GM12878 (cell line): ENCODE measurements around the gene SLC46A2. TPM values are rescaled to one million over a fixed set of nuclear protein-coding genes. Genes with fewer than 3 reads are reported as not detected.
A peak's percentile ranks its signal among the peaks of the same experiment; 100 is the strongest.

Experiments
- ATAC-seq: fragments of 200-7000 bp; cut with Tn5 transposase; 3 replicates; pipeline ENCODE4 v1.9.1; 2020; ENCODE audit warnings: mild to moderate bottlenecking, moderate library complexity
- BruUV-seq: library from RNA; stranded (reverse); fragments of 400-500 nt; replicated peaks from 2 replicates; lab custom pipeline; 2021; lab: Mats Ljungman, UMichigan
- CTCF ChIA-PET: fragments of 300-600 bp; sonication (Branson Sonifier 250); formaldehyde crosslinking; extraction: SDS; loops from one replicate; lab custom pipeline; 2021; ENCODE audit warnings: inconsistent platforms; lab: Yijun Ruan, JAX
- POLR2A ChIA-PET: fragments of 350-600 bp; formaldehyde crosslinking; extraction: SDS; loops from one replicate; lab custom pipeline; 2021; ENCODE audit warnings: inconsistent platforms; lab: Charles Lee
- RAD21 ChIA-PET: fragments of 300-600 bp; sonication (Branson Sonifier 250); formaldehyde crosslinking; loops from one replicate; lab custom pipeline; 2023; ENCODE audit warnings: antibody characterized with exemption; ENCODE audit not compliant: unreplicated experiment; lab: Charles Lee
- SMC1A ChIA-PET: fragments of 300-600 bp; sonication (Branson Sonifier 250); formaldehyde crosslinking; loops from one replicate; lab custom pipeline; 2023; ENCODE audit not compliant: unreplicated experiment, uncharacterized antibody; lab: Charles Lee
- DNase-seq: peaks from one replicate; pipeline ENCODE4 v3.0.0-alpha.2; 2011; ENCODE audit warnings: low read depth, low spot score
- FAIRE-seq: peaks from 3 replicates; lab custom pipeline; 2011; peaks lifted over from hg19 to GRCh38; lab: Jason Lieb, UNC
- H2AFZ ChIP-seq: 2 replicates; pipeline ENCODE4 v1.6.0; 2011; ENCODE audit warnings: low read depth, low read length, control low read depth; ENCODE audit not compliant: control insufficient read depth
- H3K27ac ChIP-seq: 2 replicates; pipeline ENCODE4 v1.5.1; 2011; ENCODE audit warnings: control low read depth; ENCODE audit not compliant: control insufficient read depth, insufficient read depth
- H3K27me3 ChIP-seq, 2 experiments: replicated peaks in 1 of 2; 2 replicates each; pipeline versions ENCODE4 v1.6.0 to v1.6.1; 2011; ENCODE audit warnings: low read length in 1 of 2; ENCODE audit not compliant: control insufficient read depth in 2 of 2, insufficient read depth in 2 of 2
- H3K36me3 ChIP-seq, 2 experiments: 2 replicates each; pipeline ENCODE4 v1.5.1; 2011; ENCODE audit warnings: low read length in 1 of 2; ENCODE audit not compliant: control insufficient read depth in 2 of 2, insufficient read depth in 2 of 2
- H3K4me1 ChIP-seq: 2 replicates; pipeline ENCODE4 v1.6.1; 2011; ENCODE audit warnings: mild to moderate bottlenecking, low read length, moderate library complexity, mixed read lengths; ENCODE audit not compliant: control insufficient read depth, insufficient read depth
- H3K4me2 ChIP-seq: 2 replicates; pipeline ENCODE4 v1.6.0; 2011; ENCODE audit warnings: control low read depth; ENCODE audit not compliant: control insufficient read depth, insufficient read depth
- H3K4me3 ChIP-seq: fragments of 200-600 bp; sonication (generic); 2 replicates; pipeline ENCODE4 v1.5.1; 2016
- H3K79me2 ChIP-seq: 2 replicates; pipeline ENCODE4 v1.6.0; 2011; ENCODE audit warnings: low read length; ENCODE audit not compliant: control insufficient read depth, insufficient read depth
- H3K9ac ChIP-seq: 2 replicates; pipeline ENCODE4 v1.8.0; 2011; ENCODE audit warnings: low read length, control low read depth, mixed read lengths; ENCODE audit not compliant: control insufficient read depth, insufficient read depth
- H3K9me3 ChIP-seq: replicated peaks from 3 replicates; pipeline ENCODE4 v1.5.1; 2011; ENCODE audit warnings: mild to moderate bottlenecking, low read length; ENCODE audit not compliant: control insufficient read depth, insufficient read depth
- H4K20me1 ChIP-seq: 2 replicates; pipeline ENCODE4 v1.6.0; 2011; ENCODE audit not compliant: control insufficient read depth, insufficient read depth
- EGR1 ChIP-seq, 2 experiments: IDR thresholded peaks; 1 replicate in 1 of 2; 2 replicates in 1 of 2; pipeline ENCODE4 v1.6.1; 2011 to 2012; ENCODE audit warnings: low read depth in 2 of 2, low read length in 2 of 2, borderline replicate concordance in 1 of 2, mild to moderate bottlenecking in 1 of 2, moderate library complexity in 1 of 2
- FOXK2 ChIP-seq: fragments of 450-650 bp; IDR thresholded peaks from 2 replicates; pipeline ENCODE4 v1.6.1; 2017; ENCODE audit warnings: mild to moderate bottlenecking, moderate library complexity
- IKZF1 ChIP-seq: fragments of 450-650 bp; conservative IDR thresholded peaks from 2 replicates; pipeline ENCODE4 v1.6.1; 2017; ENCODE audit warnings: antibody characterized with exemption, mild to moderate bottlenecking
- NR2F1 ChIP-seq: fragments of 450-650 bp; conservative IDR thresholded peaks from 2 replicates; pipeline ENCODE4 v1.6.1; 2017; ENCODE audit warnings: mild to moderate bottlenecking
- YBX1 ChIP-seq: fragments of 450-650 bp; IDR thresholded peaks from 2 replicates; pipeline ENCODE4 v1.6.1; 2016; ENCODE audit warnings: antibody characterized with exemption
- ZSCAN29 ChIP-seq: fragments of 450-650 bp; IDR thresholded peaks from 2 replicates; pipeline ENCODE4 v1.6.1; 2017; ENCODE audit warnings: mild to moderate bottlenecking, moderate library complexity
- WGBS: methylation state at CpG from one replicate; pipeline ENCODE4 v1.1.6; 2016; ENCODE audit warnings: low lambda C conversion rate; ENCODE audit not compliant: insufficient replicate concordance, insufficient coverage; ENCODE audit errors: missing lambda C conversion rate; 5-methylcytosine and 5-hydroxymethylcytosine counted together
- in situ Hi-C: fragments of 300-500 bp; cut with MboI; formaldehyde crosslinking; loops from 9 replicates; pipeline ENCODE4 v1.14.3; 2018; ENCODE audit warnings: mixed read lengths
- intact Hi-C: fragments of 100-400 bp; cut with micrococcal nuclease; formaldehyde crosslinking; loops from one replicate; pipeline ENCODE4 v1.14.2; 2022; ENCODE audit not compliant: unreplicated experiment
- polyA plus RNA-seq, 11 experiments: library from polyadenylated mRNA; depleted of rRNA in 4 of 11; unstranded in 6 of 11; stranded (reverse) in 5 of 11; fragments of >200 nt; fragmentation: Nextera tagmentation in 4 of 11; fragmentation: Illumina TruSeq in 1 of 11; extraction: Ambion mirVana in 4 of 11; extraction: Trizol in 1 of 11; gene quantifications; 1 replicate in 1 of 11; 2 replicates in 10 of 11; pipeline versions ENCODE4 v1.2.1 to v1.2.3, GENCODE V29; 2011 to 2016; ENCODE audit warnings: inconsistent platforms in 2 of 11, missing spikeins in 2 of 11, low read depth in 1 of 11
- total RNA-seq, 4 experiments: library from RNA; depleted of rRNA in 3 of 4; stranded (reverse); fragments of >200 nt in 3 of 4; fragmentation: Illumina TruSeq in 1 of 4; extraction: Trizol in 1 of 4; gene quantifications; 2 replicates each; pipeline versions ENCODE4 v1.2.1 to v1.2.3, GENCODE V29; 2013 to 2021
- TF ChIP-seq, protein P1 (sequence below), 3 experiments: IDR thresholded peaks in 2 of 3; conservative IDR thresholded peaks in 1 of 3; 2 replicates each; pipeline ENCODE4 v1.5.1; 2011; ENCODE audit warnings: low read depth in 3 of 3, low read length in 3 of 3, mild to moderate bottlenecking in 3 of 3, control low read depth in 2 of 3, moderate library complexity in 2 of 3, inconsistent platforms in 1 of 3, mixed read lengths in 1 of 3; ENCODE audit not compliant: control insufficient read depth in 2 of 3, insufficient read depth in 1 of 3; ENCODE audit errors: extremely low read depth in 1 of 3
- TF ChIP-seq, protein P2 (sequence below): IDR thresholded peaks from 2 replicates; pipeline ENCODE4 v1.6.1; 2011; ENCODE audit warnings: low read depth, mild to moderate bottlenecking, low read length, moderate library complexity, borderline replicate concordance; ENCODE audit errors: extremely low read depth

SLC46A2 gene
- total and polyA plus RNA-seq, 10 of the 15 experiments (the other 5 are each of a cell fraction or from before 2014, with no cell fraction given): not detected

DNA sequence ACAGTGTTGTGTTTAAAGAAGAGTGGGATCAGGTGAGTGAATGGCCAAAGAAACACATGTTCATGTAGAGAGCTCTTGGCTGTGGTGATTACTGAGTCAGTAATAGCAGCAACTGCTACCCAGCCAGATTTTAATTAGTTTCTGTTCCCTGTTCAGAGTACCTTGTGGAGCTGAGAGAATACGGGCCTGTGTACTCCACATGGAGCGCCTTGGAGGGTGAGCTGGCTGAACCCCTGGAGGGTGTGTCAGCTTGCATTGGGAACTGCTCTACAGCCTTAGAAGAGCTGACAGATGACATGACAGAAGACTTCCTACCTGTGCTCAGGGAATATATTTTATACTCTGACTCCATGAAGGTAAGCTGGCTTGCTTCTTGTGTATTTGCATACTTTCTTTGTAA is 52.3 kb downstream of the SLC46A2 start:
- H3K9ac ChIP-seq: no peak overlapping the region
- H3K27me3 ChIP-seq: no peaks in the 10 kb centered on the region; a peak in 1 of 4 replicates
- ATAC-seq: peak; percentile 36; the same call in 2 of the 3 replicates
- H4K20me1 ChIP-seq: no peaks in the 10 kb centered on the region; the same call in 1 of the 2 replicates
- ChIA-PET RAD21 (interaction anchor here (1.6 kb wide), 1 partner anchor 65 kb away, joined by 5 read pairs; no protein-coding TSS in a partner anchor), POLR2A (interaction anchor here (0.6 kb wide), 1 partner anchor 350 kb away, joined by 4 read pairs; no protein-coding TSS in a partner anchor), CTCF (interaction anchor here (1.0 to 9.1 kb wide), 3 partner anchors 41 to 274 kb away, joined by 3 to 138 read pairs (median 3); no protein-coding TSS in a partner anchor), SMC1A (interaction anchor here (1.4 kb wide), 1 partner anchor 64 kb away, joined by 6 read pairs; no protein-coding TSS in a partner anchor)
- H3K4me1 ChIP-seq: no peaks in the 10 kb centered on the region
- H3K79me2 ChIP-seq: no peaks in the 10 kb centered on the region
- BruUV-seq: no TSS peak
- TF ChIP-seq NR2F1 (no peak), IKZF1 (no peak), ZSCAN29 (no peak), EGR1 (IDR thresholded peaks at IDR 0.05; ENCODE audit: borderline replicate concordance in 1 of 2, low read depth in 2 of 2, low read length in 2 of 2) (no peak), YBX1 (no peak), FOXK2 (no peak)
- TF ChIP-seq, protein P1, sequence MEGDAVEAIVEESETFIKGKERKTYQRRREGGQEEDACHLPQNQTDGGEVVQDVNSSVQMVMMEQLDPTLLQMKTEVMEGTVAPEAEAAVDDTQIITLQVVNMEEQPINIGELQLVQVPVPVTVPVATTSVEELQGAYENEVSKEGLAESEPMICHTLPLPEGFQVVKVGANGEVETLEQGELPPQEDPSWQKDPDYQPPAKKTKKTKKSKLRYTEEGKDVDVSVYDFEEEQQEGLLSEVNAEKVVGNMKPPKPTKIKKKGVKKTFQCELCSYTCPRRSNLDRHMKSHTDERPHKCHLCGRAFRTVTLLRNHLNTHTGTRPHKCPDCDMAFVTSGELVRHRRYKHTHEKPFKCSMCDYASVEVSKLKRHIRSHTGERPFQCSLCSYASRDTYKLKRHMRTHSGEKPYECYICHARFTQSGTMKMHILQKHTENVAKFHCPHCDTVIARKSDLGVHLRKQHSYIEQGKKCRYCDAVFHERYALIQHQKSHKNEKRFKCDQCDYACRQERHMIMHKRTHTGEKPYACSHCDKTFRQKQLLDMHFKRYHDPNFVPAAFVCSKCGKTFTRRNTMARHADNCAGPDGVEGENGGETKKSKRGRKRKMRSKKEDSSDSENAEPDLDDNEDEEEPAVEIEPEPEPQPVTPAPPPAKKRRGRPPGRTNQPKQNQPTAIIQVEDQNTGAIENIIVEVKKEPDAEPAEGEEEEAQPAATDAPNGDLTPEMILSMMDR (IDR thresholded peaks at IDR 0.05 in 2 of 3, conservative IDR thresholded peaks at IDR 0.05 in 1 of 3; ENCODE audit: control insufficient read depth in 2 of 3, extremely low read depth in 1 of 3, insufficient read depth in 1 of 3, low read depth in 3 of 3, low read length in 3 of 3): no peak
- TF ChIP-seq, protein P2, sequence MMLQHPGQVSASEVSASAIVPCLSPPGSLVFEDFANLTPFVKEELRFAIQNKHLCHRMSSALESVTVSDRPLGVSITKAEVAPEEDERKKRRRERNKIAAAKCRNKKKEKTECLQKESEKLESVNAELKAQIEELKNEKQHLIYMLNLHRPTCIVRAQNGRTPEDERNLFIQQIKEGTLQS: no peak
- in situ Hi-C loops (no loop called here), intact Hi-C loops (no loop called here)
- H3K9me3 ChIP-seq: no peaks in the 10 kb centered on the region
- no peak for DNase-seq
- no peak for FAIRE-seq
- H3K4me2 ChIP-seq: no peak overlapping the region
- H2AFZ ChIP-seq: no peak overlapping the region
- WGBS: 83% methylated on average over 2 of the region's 2 CpGs
- no peak overlapping the region for H3K27ac ChIP-seq
- no peak overlapping the region for H3K4me3 ChIP-seq
- no peaks in the 10 kb centered on the region for H3K36me3 ChIP-seq
